Colon (tissue), 2 donors: ENCODE data around the gene PM20D1.

Experiments
- FAIRE-seq: peaks from 2 replicates; lab custom pipeline; 2012; peaks lifted over from hg19 to GRCh38; lab: Jason Lieb, UNC
- donor health status: control.
- donor health status: control.

PM20D1 gene

DNA sequence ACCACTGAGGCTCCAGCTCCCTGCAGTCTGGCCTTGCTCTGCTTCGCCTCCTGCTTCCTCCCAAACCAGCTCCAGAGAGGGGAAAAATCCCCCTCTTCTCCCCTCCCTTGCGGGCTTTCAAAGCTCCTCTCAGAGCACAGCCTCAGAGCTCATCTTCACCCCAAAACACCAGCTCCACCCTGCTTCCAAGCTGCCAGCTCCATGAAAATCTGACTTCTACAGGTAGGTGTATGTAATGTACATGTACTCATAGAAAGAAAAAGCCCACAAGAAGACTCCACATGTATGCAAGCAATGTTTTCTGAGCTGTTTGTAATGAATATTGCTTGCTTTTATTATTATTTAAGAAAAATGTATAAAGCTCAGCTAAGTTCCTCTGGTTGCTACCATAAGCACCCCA, 45.3 kb downstream of the PM20D1 start:
- no peak for FAIRE-seq

DNA sequence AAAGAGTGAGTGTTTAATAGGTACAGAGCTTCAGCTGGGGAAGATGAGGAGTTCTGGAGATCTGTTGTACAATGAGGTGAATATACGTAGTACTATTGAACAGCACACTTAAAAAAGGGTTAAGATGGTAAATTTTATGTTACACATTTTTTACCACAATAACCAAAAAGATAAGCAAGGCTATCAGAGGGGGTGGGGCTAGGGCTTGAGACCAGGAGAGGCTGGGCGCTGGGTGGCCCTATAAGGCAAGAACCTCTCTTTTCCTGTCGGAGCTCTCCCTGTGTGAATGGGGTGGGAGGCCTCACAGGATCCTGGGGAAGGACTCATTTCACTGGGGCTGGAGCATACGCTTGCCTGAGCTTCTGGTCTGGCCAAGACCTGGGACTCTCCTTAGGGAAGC, 45.9 kb downstream of the PM20D1 start:
- FAIRE-seq: no peak

DNA sequence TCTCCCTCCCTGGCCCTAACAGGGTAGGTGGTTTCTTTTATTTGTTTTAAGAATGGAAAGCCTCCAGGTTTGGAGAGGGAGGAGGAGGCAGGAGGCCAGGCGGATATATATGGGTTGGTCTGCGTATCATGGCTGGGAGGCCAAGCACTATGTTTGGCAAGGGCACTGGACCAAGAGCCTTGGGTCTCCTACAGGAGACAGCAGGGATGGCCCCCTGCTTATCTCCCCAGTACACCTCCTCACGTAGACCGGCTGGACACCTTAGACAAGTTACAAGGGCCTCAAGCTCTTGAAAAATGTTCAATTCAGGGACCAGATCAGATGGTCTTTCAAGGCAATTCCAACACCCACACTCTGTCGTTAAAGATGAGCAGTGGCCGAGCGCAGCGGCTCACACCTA, 47.9 kb downstream of the PM20D1 start:
- no peak for FAIRE-seq

DNA sequence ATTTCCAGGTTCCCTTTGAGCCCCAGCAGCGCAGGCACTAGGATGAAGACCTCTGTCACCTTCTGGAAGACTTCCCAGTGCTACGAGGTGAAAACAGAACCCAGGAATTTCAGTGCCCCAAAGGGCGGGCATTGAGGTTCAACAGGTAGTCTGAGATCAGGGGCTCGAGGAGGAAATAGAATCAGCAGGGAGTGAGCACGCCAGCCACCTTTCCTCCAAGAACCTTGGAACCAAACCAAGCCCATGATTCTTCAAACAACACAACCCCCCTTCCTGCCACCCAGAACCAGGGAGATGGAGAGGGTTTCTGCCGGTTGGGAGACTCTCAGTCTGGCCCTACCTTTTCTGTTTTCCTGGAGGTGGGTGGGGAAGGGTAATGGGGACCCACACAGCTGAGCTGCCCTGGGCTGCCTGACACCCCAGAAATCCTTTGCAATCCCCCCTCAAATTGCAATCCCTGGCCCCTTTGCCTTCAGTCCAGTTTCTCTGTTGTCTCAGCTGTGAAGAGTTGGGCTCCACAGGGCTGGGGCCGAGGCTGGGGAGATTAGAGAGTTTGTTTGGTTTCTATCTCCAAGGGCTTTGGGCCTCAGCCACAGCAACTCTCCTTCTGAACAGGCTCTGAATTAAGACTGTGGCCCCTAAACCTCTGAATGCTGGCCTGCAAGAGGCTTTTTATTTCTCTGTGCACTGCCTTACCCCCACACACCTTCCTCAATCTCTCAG, 48.8 kb downstream of the PM20D1 start:
- FAIRE-seq: no peak

DNA sequence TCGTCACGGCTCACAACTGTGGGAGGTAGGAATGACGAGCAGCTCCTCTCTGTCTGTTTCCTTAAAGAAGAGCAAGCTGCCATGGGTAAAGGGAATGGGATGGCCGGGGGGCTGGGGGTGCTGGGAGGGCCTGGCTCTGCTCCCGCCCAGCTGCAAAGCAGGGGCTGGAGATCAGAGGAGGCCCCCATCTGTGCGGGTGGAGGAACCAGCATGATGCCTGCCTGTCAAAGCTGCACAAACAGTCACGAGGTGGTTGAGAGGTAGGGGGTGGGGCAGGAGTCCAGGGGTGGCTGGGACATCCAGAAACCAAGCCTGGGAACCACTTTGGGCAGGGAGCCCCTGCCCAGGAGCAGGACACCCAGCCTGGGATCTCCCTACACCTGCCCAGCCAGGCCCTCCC, 49.5 kb downstream of the PM20D1 start:
- FAIRE-seq: no peak

DNA sequence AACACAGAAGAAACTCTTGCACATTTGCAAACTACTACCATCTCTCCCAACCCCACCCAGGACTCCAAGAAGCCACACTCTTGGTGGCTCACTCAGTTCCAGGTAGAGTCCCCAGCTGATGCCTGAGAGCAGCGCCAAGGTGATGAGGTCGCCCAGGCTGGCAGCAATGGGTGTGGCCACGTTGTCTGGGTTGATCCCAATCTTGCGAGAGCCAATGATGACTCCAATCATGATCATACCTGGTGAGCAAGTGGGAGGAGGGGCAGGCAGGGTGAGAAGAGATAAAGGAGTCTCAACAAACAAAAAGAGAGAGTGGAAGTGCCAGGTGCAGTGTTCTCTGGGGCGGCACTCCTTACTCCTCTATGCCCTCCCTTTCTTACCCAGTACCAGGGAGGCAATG, 51.4 kb downstream of the PM20D1 start:
- FAIRE-seq: no peak

DNA sequence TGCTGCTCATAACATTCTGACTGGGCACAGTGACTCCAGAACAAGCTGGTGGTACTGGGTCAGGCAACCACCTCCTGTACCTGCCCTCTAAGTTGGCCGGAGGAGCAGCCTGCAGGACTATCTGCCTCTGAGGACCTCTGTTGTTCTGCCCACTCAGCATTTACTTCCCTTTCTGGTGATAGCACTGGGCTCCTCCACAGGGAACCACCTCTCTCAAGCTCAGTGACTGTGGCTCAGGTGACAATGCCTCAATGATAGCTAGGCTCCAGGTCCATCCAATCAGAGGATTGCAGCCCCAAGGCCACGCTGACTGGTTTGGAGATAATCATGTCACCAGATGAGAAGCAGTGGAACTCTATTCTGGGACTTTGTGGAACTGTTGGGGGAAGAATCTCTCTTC, 52.8 kb downstream of the PM20D1 start:
- FAIRE-seq: no peak

DNA sequence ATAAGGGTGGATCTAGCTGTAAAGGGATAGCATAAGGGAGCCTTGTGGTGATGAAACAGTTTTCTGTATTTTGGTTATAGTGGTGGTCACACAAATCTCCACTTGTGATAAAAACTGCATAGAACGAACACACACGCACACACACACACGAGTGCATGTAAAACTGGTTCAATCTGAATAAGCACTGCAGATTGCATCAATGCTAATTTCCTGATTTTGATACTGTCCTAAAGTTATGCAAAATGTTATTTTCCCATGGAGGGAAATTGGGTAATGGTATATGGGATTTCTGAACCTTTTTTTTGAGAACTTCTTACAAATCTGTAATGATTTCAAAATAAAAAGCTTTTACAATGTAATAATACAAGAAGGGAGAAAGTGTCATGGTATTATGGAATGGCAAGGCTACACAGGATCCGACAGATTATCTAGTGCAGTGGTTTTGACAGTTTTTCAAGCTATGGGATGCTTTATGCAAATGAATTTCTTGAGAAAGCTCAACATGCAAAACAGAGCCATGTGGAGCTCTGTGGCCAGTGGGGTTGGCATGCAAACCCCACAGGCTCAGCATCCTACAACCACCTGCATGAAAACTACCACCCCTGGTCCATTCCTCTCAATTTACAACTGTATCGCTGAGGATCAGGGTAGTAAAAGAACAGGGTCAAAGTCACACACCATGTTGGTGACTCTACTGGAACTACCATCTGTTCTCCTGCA, 55.8 kb downstream of the PM20D1 start:
- FAIRE-seq: no peak

DNA sequence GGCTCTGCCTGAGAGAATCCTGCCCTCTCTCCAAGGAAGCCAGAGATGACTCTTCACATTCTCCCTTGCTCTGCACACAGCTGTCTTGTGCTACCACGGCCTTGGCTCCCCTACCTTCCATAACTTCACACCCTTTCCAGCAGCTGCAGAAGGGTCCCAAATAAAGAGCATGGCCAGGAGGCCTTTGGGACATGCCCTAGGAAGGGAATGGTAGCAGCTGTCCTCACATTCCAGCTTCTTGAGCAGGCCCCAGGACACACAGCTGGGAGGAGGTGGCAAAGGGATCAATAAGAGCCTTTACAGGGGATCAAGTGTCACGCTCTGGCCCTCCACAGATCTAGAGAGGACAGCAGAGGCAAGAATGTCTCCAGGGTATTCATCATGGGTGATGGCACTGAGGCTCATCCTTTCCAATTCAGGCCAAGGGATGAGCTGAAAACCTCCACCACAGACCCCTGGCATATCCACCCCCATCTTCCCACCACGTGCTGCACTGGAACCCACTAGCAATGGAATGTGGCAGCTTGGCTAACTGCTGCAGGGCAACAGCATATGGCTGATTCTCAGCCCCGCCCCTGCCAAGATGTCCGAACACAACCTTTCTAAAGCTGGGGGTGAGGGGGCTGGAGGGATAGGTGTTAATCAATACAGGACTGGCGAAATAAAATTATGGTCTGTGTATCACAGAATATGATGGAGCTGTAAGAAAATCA, 56.8 kb downstream of the PM20D1 start:
- FAIRE-seq: no peak

DNA sequence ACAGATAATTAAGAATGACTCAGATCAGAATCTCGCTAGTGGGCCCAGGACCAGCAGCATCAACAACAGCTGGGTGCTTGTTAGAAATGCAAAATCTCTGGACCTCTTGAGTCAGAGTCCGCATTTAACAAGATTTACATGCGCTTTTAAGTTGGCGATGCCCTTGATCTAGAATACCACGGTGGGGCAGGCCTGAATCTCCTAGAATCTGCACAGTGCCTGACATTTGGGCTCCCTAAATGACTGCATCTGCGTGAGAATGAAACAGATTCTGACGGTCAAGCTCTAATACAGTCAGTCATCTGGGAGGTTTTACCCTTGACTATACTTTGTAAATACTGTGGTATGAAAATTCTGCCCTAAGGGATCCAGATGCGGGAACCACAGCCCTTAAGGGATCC, 57.5 kb downstream of the PM20D1 start:
- FAIRE-seq: no peak

DNA sequence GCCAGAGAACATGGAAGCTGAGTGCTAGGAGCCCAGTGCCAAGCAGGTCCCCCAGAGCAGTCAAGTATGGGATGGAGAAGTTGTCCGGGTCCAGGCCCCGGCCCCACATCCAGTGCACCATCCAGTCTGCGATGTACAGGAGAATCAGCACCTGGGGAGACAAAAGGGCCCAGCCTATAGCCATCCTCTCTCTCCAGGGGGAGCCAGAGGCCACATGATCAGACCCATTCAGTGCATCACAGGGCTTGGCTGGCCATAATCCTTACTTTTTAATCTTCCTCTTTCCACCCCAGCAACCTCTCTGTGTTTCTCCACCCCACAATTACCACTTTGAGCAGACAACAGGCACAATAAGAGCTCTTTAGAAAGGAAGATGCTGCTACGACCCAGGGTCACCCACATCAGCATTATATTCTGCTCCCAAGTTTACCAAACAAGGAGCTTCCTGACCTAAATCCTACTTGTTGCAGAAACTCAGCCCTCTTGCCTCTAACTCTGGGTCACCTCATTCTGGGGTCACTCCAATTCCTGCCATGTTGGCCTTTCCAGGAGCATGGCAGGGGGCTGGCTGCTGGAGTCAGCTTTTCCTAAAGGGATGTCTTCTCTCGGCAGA, 58.3 kb downstream of the PM20D1 start:
- FAIRE-seq: no peak

DNA sequence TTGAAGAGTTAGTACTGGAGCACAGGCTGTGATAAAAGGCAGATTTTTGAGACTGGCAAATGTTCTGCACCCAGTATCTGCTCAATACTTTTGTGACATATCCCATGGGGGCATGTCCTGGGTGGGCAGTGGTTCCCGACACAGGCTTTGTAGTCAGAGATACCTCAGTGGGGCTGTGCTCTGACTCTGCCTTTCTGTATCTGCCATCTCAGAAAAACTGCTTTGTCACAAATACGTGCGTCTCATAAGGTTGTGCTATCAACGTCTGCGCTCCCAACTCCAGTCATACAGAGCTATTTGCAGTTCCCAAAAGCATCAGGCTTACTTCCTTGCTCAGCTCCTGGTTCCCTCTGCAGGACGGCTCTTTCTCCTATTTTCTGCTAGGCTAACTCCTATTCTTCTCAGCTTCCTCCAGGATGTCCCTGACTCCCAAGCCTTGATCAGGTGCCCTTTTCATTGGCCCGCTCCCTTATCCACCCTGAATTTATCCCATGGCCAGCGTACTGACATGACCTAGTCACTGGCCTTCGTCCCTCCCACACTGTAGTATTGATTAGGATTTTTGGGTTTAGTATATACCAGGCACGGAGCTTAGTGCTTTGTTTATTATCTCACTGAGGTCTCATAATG, 62.5 kb downstream of the PM20D1 start:
- FAIRE-seq: no peak

DNA sequence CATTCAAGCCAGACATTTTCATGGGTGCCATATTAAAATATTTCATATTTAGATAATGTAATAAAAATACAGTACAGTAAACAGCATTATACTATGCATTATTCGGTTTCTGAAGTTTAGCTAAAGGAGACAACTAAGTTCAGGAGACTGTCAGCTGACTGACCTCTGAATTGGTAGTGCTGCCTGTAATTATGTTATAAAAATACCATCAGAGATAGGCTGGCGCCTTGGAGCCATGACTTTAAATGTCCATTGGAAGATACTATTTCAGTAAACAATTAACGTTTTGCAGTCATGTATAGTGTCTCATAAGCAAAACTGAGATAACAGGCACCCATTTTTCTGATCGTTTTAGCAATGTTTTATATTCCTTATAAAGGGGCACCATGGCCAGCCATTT, 63.3 kb downstream of the PM20D1 start:
- no peak for FAIRE-seq

DNA sequence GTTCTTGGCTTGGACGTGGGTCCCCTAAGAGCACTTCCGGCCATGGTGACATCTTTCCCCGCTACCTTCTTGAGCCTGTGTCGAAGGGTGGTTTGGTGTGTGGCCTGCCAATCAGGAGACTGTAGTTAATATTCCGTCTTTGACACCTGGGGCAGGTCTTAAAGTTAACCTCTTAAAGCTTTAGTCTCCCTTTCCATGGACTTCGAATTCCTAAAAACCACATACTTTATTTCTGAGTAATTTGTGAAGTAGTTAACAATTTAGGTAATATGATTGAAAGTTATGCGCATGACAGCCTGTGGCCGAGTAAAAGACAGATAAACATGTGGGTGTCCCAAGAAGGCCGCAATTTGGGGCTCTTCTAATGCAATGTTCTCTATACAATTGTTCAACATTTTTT, 64.5 kb downstream of the PM20D1 start:
- FAIRE-seq: no peak

DNA sequence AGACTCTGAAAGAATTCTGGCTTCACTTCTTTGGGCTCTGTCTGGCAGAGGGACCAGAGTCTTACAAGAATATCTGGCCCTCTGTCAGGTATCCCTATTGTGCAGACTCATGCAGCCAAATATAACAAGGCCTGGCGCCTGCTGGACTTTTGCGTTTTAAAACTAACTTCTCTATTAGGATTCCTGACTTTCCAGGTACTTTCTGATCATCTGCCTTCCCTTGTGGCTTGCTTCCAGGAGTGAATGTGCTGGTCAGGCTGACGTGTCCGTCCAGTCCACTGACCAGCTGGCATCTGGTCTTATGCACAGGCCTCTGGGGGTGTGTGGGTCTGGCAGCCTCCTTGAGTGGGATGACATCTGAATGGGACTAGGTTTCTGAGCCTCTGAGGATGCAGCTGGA, 66.0 kb downstream of the PM20D1 start:
- FAIRE-seq: no peak

DNA sequence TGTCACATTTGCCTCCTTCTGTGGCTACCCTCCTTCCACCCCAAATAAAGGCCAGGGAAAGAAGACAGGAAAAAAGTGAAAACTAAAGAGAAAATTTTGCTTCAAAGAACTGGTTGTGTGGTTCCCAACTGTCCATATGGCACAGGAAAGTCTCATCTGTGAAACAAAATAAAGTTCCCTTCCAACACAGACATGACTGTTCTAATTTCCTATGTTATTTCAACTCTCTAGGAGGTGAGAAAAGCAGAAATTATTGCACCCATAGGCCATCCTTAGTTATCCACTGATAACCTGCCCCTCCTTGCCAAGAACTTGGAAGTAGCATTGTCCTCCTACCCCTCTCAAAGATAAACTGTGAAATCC, 66.5 kb downstream of the PM20D1 start:
- FAIRE-seq: no peak

DNA sequence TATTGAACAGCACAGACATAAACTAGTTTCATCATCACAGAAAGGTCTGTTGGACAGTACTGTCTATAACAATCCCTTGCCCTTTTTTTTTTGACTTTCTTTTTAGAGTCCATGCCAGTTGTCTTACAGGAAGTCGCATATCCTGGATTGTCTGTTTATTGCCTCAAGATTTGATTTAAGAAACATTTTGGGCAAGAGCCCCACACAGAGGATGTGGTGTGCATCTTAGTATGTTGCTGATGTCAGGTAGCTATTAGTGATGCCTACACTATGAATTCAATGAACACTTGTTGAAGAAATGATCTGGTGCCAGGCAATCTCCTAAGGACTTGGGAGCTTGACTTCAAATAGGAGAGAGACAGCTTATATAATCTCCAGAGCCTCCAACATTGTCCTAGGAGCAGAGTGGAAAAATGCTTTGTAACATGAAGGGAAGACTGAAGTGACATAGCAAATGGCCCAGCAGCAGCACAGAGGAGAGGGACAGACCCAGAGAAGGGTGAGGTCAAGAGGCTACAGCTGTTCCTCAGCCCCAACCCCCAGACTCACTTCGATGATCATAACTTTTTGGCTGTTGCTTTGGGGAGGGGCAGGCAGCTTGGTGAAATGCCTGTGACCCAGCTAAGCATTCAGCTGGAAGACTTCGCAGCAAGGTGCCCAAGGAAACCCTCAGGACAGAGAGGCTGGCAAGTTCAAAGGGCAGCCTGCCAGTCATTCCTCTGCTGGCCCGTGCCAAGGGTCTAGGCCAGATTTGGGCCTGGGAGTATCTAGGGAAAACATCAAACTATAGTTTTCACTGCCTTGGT, 67.1 kb downstream of the PM20D1 start:
- FAIRE-seq: no peak

DNA sequence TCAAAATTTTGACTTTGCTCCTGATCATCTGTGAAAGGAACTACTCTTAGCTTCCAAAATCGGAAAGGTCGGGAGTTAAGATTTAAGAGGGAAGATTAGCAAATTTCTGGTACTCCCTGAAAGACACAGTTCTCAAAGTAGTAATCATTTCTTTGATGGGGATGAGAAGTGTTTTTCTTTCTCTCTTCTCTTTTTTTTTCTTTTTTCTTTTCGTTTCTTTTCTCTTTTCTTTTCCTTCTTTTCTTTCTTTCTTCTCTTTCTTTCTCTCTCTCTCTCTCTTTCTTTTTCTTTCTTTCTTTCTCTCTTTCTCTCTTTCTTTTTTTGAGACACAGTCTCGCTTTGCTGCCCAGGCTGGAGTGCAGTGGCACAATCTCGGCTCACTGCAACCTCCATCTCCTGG, 69.6 kb downstream of the PM20D1 start:
- no peak for FAIRE-seq
